B cell (primary cell): ENCODE data around the gene IBA57. TPM values are rescaled to one million over a fixed set of nuclear protein-coding genes. Genes with fewer than 3 reads are reported as not detected.

Source experiments
- ATAC-seq: fragments of 200-7000 bp; cut with Tn5 transposase; one replicate; pipeline ENCODE4 v1.10.0; 2021; ENCODE audit warnings: low read depth, mild to moderate bottlenecking, moderate number of reproducible peaks, moderate library complexity
- CTCF ChIA-PET: fragments of 350-600 bp; sonication (Branson Sonifier 250); formaldehyde crosslinking; loops from one replicate; lab custom pipeline; 2021; ENCODE audit warnings: antibody characterized with exemption, inconsistent platforms; lab: Charles Lee
- POLR2A ChIA-PET: fragments of 350-600 bp; sonication (Branson Sonifier 250); formaldehyde crosslinking; loops from one replicate; lab custom pipeline; 2021; ENCODE audit warnings: antibody characterized with exemption; lab: Charles Lee
- DNase-seq: peaks from one replicate; pipeline ENCODE4 v3.0.0; 2013
- H2AFZ ChIP-seq: 2 replicates; pipeline ENCODE4 v1.6.1; 2012; ENCODE audit warnings: mild to moderate bottlenecking, low read depth, low read length; ENCODE audit not compliant: insufficient read depth, poor library complexity, severe bottlenecking
- H3K27ac ChIP-seq, 2 donors: 1 replicate in 1 of 2; 2 replicates in 1 of 2; pipeline ENCODE4 v1.5.1; 2012 to 2013; ENCODE audit warnings: low read length in 2 of 2, mild to moderate bottlenecking in 2 of 2, moderate library complexity in 1 of 2
- H3K27me3 ChIP-seq, 4 experiments: fragments of 200-600 bp in 1 of 4; sonication (generic) in 1 of 4; replicated peaks in 1 of 4; 1 replicate in 2 of 4; 2 replicates in 2 of 4; pipeline versions ENCODE4 v1.6.1 to v1.7.0; 2013 to 2016; ENCODE audit warnings: low read length in 3 of 4, mild to moderate bottlenecking in 2 of 4, mixed read lengths in 1 of 4, moderate library complexity in 1 of 4; ENCODE audit not compliant: insufficient read depth in 4 of 4, control insufficient read depth in 3 of 4; ENCODE audit errors: control extremely low read depth in 1 of 4
- H3K36me3 ChIP-seq, 2 experiments: replicated peaks in 1 of 2; 1 replicate in 1 of 2; 2 replicates in 1 of 2; pipeline versions ENCODE4 v1.6.1 to v1.7.1; 2013; ENCODE audit warnings: low read length in 1 of 2; ENCODE audit not compliant: insufficient read depth in 2 of 2, control insufficient read depth in 1 of 2; ENCODE audit errors: control extremely low read depth in 1 of 2, extremely low read depth in 1 of 2
- H3K4me1 ChIP-seq, 2 donors: fragments of 200-600 bp in 1 of 2; sonication (generic) in 1 of 2; 1 replicate in 1 of 2; 2 replicates in 1 of 2; pipeline versions ENCODE4 v1.5.1 to v1.6.1; 2013 to 2017; ENCODE audit warnings: low read length in 2 of 2; ENCODE audit not compliant: control insufficient read depth in 2 of 2, insufficient read depth in 2 of 2
- H3K4me2 ChIP-seq: replicated peaks from 2 replicates; pipeline ENCODE3; 2012; ENCODE audit warnings: mild to moderate bottlenecking, low read depth, low read length; ENCODE audit not compliant: poor library complexity, severe bottlenecking
- H3K4me3 ChIP-seq, 5 experiments: fragments of 200-600 bp in 1 of 5; sonication (generic) in 1 of 5; 1 replicate in 3 of 5; 2 replicates in 2 of 5; pipeline versions ENCODE4 v1.5.1 to v1.7.0; 2011 to 2016; ENCODE audit warnings: low read length in 4 of 5, mild to moderate bottlenecking in 4 of 5, low read depth in 2 of 5, control low read depth in 1 of 5, moderate library complexity in 1 of 5; ENCODE audit not compliant: insufficient read depth in 1 of 5; ENCODE audit errors: control extremely low read depth in 1 of 5, extremely low read depth in 1 of 5
- H3K79me2 ChIP-seq: fragments of 200-600 bp; sonication (generic); one replicate; pipeline ENCODE4 v1.6.0; 2016; ENCODE audit warnings: low read length; ENCODE audit not compliant: control insufficient read depth, insufficient read depth
- H3K9ac ChIP-seq: fragments of 200-600 bp; sonication (generic); 2 replicates; pipeline ENCODE4 v1.6.1; 2017; ENCODE audit warnings: mild to moderate bottlenecking, low read length, moderate library complexity
- H3K9me3 ChIP-seq, 3 donors: one replicate each; pipeline versions ENCODE4 v1.6.1 to v1.7.1; 2013; ENCODE audit warnings: low read length in 2 of 3; ENCODE audit not compliant: control insufficient read depth in 2 of 3, insufficient read depth in 1 of 3; ENCODE audit errors: control extremely low read depth in 1 of 3
- H4K20me1 ChIP-seq: 2 replicates; pipeline ENCODE4 v1.6.0; 2012; ENCODE audit warnings: mild to moderate bottlenecking, low read length; ENCODE audit not compliant: insufficient read depth, control insufficient read depth, poor library complexity, severe bottlenecking
- H3K27ac Mint-ChIP-seq: one replicate; pipeline ENCODE4 v1.8.0; 2021; ENCODE audit warnings: mixed read lengths
- H3K27me3 Mint-ChIP-seq: one replicate; pipeline ENCODE4 v1.8.0; 2021; ENCODE audit warnings: mixed read lengths
- H3K4me1 Mint-ChIP-seq: one replicate; pipeline ENCODE4 v1.8.0; 2021; ENCODE audit warnings: mixed read lengths
- H3K4me3 Mint-ChIP-seq: one replicate; pipeline ENCODE4 v1.8.0; 2021; ENCODE audit warnings: mixed read lengths
- H3K9me3 Mint-ChIP-seq: one replicate; pipeline ENCODE4 v1.8.0; 2022; ENCODE audit warnings: mixed read lengths; ENCODE audit not compliant: insufficient read depth
- EZH2 ChIP-seq: IDR thresholded peaks from 2 replicates; pipeline ENCODE4 v1.6.1; 2012; ENCODE audit warnings: borderline replicate concordance, low read depth, mild to moderate bottlenecking, moderate library complexity, low read length; ENCODE audit not compliant: insufficient read depth, poor library complexity, severe bottlenecking
- WGBS: methylation state at CpG from one replicate; pipeline ENCODE4 v1.1.5; 2013; ENCODE audit warnings: missing lambda C conversion rate; ENCODE audit not compliant: insufficient coverage; 5-methylcytosine and 5-hydroxymethylcytosine counted together
- intact Hi-C: fragments of 100-400 bp; cut with micrococcal nuclease; formaldehyde crosslinking; loops from one replicate; pipeline ENCODE4 v1.10.0; 2022
- polyA plus RNA-seq: library from polyadenylated mRNA; depleted of rRNA; stranded (reverse); fragments of >200 nt; gene quantifications from 2 replicates; pipeline ENCODE4 v1.2.3, GENCODE V29; 2012
- total RNA-seq, 2 donors: library from RNA; stranded (reverse); fragments of 120-200 nt in 1 of 2; gene quantifications; 1 replicate in 1 of 2; 2 replicates in 1 of 2; pipeline versions ENCODE4 v1.2.3 to v1.2.4, GENCODE V29; 2013 to 2022
- TF ChIP-seq, protein P1 (sequence below): fragments of 200-600 bp; IDR thresholded peaks from one replicate; pipeline ENCODE4 v1.8.0; 2022; ENCODE audit warnings: antibody characterized with exemption, mild to moderate bottlenecking

Gene IBA57
- total and polyA plus RNA-seq, 2 donors (not counting 1 experiment from before 2014, with no cell fraction given) = 5.2 to 12.8 TPM

DNA sequence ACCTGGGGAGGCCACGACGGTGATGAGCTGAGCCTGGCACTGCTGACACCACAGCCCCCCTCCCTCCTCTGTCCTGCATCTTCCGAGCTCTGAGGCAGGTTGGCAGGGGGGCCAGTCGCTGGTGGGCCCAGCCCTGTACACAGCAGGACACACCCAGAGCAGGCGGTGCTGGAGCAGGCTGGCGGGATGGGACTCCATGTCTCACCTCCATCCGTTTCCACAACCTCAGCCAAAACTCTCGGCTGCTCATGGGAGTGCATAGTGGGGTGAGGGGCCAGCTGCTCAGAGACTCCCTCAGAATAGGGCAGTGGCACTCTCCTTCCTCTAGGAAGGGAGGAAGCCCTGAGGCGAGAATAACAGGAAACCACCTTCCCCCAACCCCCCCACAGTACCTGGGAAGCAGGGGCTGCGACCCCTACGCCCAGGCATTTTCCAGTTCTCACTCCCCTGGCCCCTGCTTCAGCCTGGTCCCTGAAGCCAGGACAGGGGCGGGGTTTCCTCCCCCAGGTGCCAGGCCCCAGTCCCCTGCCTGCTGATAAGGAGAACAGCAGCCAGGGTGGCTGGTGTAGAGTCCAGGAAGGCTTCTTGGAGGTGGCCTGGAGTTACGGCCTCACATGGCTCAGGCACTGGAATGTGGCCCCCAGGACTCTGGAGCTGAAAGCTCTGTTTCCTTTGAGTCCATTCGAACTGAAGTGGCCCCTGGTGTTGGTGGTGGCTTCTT lies 3.2 kb upstream of the IBA57 start:
- Histone ChIP-seq H3K27ac (no peak overlapping the region), H2AFZ (no peak overlapping the region), H3K9ac (no peak overlapping the region), H3K9me3 (no peaks in the 10 kb centered on the region), H4K20me1 (no peaks in the 10 kb centered on the region), H3K36me3 (no peaks in the 10 kb centered on the region), H3K79me2 (peaks cover 14% of the 10 kb centered on the region), H3K4me2 (no peak overlapping the region), H3K27me3 (peaks cover 0 to 9% (median 0%) of the 10 kb centered on the region in 4 experiments), H3K4me3 (no peak overlapping the region), H3K4me1 (peaks cover 14 to 26% of the 10 kb centered on the region in 2 donors)
- no peak overlapping the region for H3K4me3 Mint-ChIP-seq
- peaks cover 21% of the 10 kb centered on the region for H3K4me1 Mint-ChIP-seq
- intact Hi-C loops = no loop called here
- TF ChIP-seq EZH2 = no peak
- TF ChIP-seq, protein P1, sequence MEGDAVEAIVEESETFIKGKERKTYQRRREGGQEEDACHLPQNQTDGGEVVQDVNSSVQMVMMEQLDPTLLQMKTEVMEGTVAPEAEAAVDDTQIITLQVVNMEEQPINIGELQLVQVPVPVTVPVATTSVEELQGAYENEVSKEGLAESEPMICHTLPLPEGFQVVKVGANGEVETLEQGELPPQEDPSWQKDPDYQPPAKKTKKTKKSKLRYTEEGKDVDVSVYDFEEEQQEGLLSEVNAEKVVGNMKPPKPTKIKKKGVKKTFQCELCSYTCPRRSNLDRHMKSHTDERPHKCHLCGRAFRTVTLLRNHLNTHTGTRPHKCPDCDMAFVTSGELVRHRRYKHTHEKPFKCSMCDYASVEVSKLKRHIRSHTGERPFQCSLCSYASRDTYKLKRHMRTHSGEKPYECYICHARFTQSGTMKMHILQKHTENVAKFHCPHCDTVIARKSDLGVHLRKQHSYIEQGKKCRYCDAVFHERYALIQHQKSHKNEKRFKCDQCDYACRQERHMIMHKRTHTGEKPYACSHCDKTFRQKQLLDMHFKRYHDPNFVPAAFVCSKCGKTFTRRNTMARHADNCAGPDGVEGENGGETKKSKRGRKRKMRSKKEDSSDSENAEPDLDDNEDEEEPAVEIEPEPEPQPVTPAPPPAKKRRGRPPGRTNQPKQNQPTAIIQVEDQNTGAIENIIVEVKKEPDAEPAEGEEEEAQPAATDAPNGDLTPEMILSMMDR = no peak
- H3K27ac Mint-ChIP-seq = no peak overlapping the region
- 47% methylated on average over 5 of the region's 14 CpGs for WGBS
- ChIA-PET CTCF (no interaction called here), POLR2A (interaction anchor here (0.5 to 1.2 kb wide), 2 partner anchors 22 to 24 kb away, joined by 3 read pairs; no protein-coding TSS in a partner anchor)
- H3K27me3 Mint-ChIP-seq = peaks cover 3% of the 10 kb centered on the region
- no peaks in the 10 kb centered on the region for H3K9me3 Mint-ChIP-seq
- DNase-seq = no peak
- no peak for ATAC-seq
